KOPT-K1 (cell line): ENCODE measurements around the gene HCRT.

Experiments used
- H3K27ac ChIP-seq: fragments of 200-600 bp; sonication (generic); 2 replicates; pipeline ENCODE4 v1.5.1; 2016; ENCODE audit warnings: antibody characterized with exemption, mild to moderate bottlenecking, low read depth, low read length; ENCODE audit not compliant: poor library complexity, severe bottlenecking
- H3K36me3 ChIP-seq: fragments of 200-600 bp; sonication (generic); 2 replicates; pipeline ENCODE4 v1.5.1; 2017; ENCODE audit warnings: antibody characterized with exemption, mild to moderate bottlenecking, low read length, moderate library complexity; ENCODE audit not compliant: insufficient read depth
- H3K9me3 ChIP-seq: fragments of 200-600 bp; sonication (generic); 2 replicates; pipeline ENCODE4 v1.5.1; 2017; ENCODE audit warnings: antibody characterized with exemption, low read length, mild to moderate bottlenecking; ENCODE audit not compliant: insufficient read depth, poor library complexity, severe bottlenecking

HCRT gene

DNA sequence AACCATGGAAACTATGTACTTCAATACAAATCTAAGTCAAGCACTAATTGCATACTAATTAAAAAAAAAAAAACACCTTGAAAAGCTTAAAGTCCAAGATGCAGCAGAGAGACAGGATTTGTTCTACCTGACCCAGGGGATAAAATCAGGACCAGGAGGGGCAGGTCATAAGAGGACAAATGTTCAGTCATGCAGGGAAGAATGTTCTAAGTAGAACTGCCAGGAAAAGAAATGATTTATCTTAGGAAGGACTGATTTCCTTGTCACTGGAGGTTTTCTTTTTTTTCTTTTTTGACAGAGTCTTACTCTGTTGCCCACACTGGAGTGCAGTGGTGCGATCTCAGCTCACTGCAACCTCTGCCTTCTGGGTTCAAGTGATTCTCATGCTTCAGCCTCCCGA lies 18.1 kb upstream of the HCRT start:
- Histone ChIP-seq H3K9me3 (no peaks in the 10 kb centered on the region), H3K36me3 (peaks cover 95% of the 10 kb centered on the region), H3K27ac (no peak overlapping the region)

DNA sequence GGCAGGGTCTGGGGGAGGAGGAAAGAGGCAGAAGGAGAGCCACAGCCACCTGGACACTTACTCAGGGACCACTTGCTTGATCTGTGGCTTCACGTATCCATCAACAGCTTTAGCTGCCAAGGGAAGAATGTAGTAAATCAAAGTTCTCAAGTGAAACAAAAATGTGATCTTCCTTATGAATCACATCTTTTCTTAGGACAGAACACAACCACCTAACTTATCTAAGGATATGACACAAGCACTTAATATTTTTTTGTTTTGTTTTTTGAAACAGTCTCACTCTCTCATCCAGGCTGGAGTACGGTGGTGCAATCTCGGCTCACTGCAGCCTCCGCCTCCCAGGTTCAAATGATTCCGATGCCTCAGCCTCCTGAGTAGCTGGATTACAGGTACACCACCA lies 17.4 kb upstream of the HCRT start:
- peaks cover 88% of the 10 kb centered on the region for H3K36me3 ChIP-seq
- H3K27ac ChIP-seq, result no peak overlapping the region
- H3K9me3 ChIP-seq, result no peaks in the 10 kb centered on the region

- Histone ChIP-seq H3K27ac (no peak overlapping the region), H3K9me3 (no peaks in the 10 kb centered on the region), H3K36me3 (peaks cover 83% of the 10 kb centered on the region)
Measured at GRCh38 chr17:42202159-42202558, 16.9 kb upstream of the HCRT start.

GRCh38 chr17:42201458-42201772 lies 16.2 kb upstream of the HCRT start:
- Histone ChIP-seq H3K27ac (no peak overlapping the region), H3K36me3 (peaks cover 75% of the 10 kb centered on the region), H3K9me3 (no peaks in the 10 kb centered on the region)

DNA sequence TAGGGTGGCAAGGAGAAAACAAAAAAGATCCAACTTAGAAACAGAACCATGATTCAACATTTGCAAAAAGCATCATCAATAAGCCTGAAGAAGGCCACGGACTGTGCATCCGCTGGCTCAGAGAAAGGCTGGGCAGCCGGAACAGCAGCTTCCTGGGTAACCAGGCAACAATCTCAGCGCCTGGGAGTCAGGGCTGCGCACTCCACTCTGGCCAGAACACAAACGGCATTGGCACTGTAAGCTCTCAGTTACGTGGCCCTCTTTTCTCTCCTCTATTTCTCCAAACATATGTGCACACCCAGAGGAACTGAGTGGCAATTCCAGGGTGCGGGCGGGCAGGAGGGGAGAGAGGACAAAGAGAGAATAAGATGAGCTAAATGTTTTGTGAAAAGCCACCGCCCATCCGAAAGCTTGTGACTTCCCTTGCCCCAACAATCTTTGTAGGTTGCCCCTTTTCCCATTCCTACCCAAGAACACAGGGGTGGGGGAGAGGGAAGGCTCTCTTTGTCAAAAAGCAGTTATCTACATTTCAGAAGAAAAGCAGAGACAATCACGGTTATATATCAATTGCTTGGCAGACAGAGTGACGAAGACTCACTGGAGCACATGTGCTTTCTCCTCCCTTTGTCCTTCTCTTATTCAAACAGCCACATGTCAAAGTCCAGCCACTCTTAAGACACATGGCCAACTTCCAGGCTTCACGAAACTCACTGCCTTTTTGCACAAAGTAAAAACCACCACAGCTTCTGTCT lies 15.6 kb upstream of the HCRT start:
- Histone ChIP-seq H3K36me3 (peaks cover 70% of the 10 kb centered on the region), H3K9me3 (no peaks in the 10 kb centered on the region), H3K27ac (no peak overlapping the region)

- Histone ChIP-seq H3K27ac (no peak overlapping the region), H3K9me3 (no peaks in the 10 kb centered on the region), H3K36me3 (peaks cover 56% of the 10 kb centered on the region)
Measured at GRCh38 chr17:42199416-42200011, 14.3 kb upstream of the HCRT start.

- H3K27ac ChIP-seq, result no peak overlapping the region
Measured at GRCh38 chr17:42198897-42199296, 13.6 kb upstream of the HCRT start.

GRCh38 chr17:42197564-42198156 lies 12.4 kb upstream of the HCRT start:
- Histone ChIP-seq H3K36me3 (peaks cover 38% of the 10 kb centered on the region), H3K9me3 (no peaks in the 10 kb centered on the region), H3K27ac (no peak overlapping the region)

More at GRCh38 chr17:42198897-42199296, 13.6 kb upstream of the HCRT start:
- Histone ChIP-seq H3K36me3 (peaks cover 50% of the 10 kb centered on the region), H3K9me3 (no peaks in the 10 kb centered on the region)

DNA sequence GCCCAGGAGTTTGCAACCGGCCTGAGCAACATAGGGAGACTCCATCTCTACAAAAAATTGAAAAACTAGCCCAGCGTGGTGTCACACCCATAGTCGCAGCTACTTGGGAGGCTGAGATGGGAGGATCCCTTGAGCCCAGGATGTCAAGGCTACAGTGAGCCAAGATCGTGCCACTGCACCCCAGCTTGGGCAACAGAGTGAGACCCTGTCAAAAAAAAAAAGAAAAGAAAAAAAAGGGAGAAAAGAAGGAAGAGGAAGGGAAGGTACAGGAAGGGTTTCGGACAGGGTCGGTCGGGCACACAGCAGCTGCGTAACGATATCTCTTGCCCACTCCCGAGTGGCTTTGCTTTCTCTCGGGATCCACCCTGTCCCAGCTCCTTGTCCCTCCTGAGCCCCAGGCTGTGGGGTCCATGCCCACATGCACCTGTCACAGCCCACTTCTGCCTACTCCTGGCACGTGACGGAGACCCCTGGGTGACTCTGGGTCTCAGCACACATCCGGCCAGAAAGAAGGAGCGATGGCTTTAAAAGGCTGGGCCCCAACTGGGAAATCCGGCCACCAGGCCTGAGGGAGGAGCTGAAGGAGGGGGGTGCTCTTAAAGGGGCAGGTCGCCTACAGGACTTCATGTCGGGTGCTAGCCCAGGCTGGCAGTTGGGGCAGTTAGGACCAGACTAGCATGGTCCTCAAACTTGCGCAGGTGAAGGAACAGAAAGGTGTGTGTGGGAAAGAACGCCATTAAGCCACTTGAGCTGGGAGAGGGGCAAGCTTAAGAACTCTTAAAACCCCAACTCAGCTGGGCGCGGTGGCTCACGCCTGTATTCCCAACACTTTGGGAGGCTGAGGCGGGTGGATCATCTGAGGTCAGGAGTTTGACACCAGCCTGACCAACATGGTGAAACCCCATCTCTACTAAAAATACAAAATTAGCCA lies 9.0 kb upstream of the HCRT start, which contains the start of gene GHDC:
TSS of gene GHDC (minus strand) at position 526 of the 931 bp plus-strand sequence. CDS start 913 bp downstream, outside the sequence.
- Histone ChIP-seq H3K27ac (peak within 1 kb of the TSS; percentile 75), H3K9me3 (no peaks in the 10 kb centered on the region), H3K36me3 (0 out of 2 replicates have a peak, but pooled peaks cover 4% of the 10 kb centered on the region)

- Histone ChIP-seq H3K27ac (peak overlapping the region; percentile 75), H3K36me3 (no peaks in the 10 kb centered on the region), H3K9me3 (no peaks in the 10 kb centered on the region)
Measured at GRCh38 chr17:42193216-42193968, 8.1 kb upstream of the HCRT start.

DNA sequence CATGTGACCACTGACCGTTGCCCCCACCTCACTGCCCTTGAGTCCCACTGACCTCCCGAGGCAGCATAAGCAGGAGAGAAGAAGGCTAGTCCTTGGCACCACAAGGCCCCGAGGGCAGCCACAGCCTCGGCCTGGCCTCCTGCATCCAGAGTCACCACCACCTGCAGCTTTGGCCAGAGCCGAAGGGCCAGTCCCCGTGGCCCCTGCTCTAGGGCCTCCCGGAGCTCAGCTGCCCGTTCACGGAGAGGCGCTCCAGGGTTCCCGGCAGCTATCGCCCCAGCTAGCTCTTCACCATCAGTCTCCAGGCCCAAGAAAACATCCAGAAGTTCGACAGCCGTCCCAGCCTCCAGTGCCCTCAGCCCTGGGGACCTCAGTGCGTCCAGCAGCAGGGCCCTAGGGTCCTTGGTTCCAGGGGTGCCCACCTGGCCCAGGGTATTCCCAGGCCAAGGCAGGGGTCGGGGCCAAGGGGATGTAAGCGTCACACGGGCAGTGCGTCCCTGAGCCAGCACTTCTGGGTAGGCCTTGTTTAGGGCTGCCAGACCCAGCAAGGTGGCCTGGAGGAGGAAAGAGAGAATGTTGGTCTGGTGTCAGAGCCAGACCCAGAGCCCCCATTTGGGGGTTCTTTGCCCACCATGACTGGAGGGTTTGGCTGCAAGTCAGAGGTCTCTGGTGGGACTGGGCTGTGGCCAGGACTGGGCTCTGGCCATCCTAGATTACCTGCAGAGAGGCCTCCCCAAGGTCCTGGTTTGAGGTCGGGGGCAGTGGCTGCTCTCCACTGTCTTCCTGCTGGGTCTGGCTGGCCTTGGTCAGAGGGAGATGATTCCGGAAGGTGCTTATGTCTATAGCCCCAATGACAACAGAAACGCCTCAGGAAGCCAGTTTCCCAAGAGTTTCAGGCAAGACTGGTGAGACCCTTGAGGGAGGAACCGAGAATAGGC lies 7.2 kb upstream of the HCRT start:
- no peak overlapping the region for H3K27ac ChIP-seq

GRCh38 chr17:42191275-42191608 lies 6.0 kb upstream of the HCRT start:
- no peaks in the 10 kb centered on the region for H3K9me3 ChIP-seq
- H3K27ac ChIP-seq, result no peak overlapping the region
- no peaks in the 10 kb centered on the region for H3K36me3 ChIP-seq

More for the DNA sequence above, 7.2 kb upstream of the HCRT start:
- no peaks in the 10 kb centered on the region for H3K9me3 ChIP-seq
- no peaks in the 10 kb centered on the region for H3K36me3 ChIP-seq

- Histone ChIP-seq H3K27ac (no peak overlapping the region), H3K9me3 (no peaks in the 10 kb centered on the region), H3K36me3 (no peaks in the 10 kb centered on the region)
Measured at GRCh38 chr17:42190491-42191274, 5.4 kb upstream of the HCRT start.
